Loucy (cell line): ENCODE data around the gene PDE8A.
"Not testable (repeated sequence)": the region's sequence is repeated elsewhere in the genome, so short reads cannot be mapped to it uniquely, and the experiment has no call there.

Experiments
- H2AFZ ChIP-seq: fragments of 200-600 bp; sonication (generic); 2 replicates; pipeline ENCODE4 v1.6.0; 2016; ENCODE audit warnings: antibody characterized with exemption, mild to moderate bottlenecking, low read length, moderate library complexity
- H3F3A ChIP-seq: fragments of 200-600 bp; 2 replicates; pipeline ENCODE4 v1.6.0; 2016; ENCODE audit warnings: antibody characterized with exemption, low read depth, mild to moderate bottlenecking
- H3K27me3 ChIP-seq: fragments of 200-600 bp; sonication (generic); 2 replicates; pipeline ENCODE4 v1.6.1; 2014; ENCODE audit warnings: low read length, mild to moderate bottlenecking; ENCODE audit not compliant: insufficient read depth, poor library complexity, severe bottlenecking
- H3K36me3 ChIP-seq: fragments of 200-600 bp; sonication (generic); 2 replicates; pipeline ENCODE4 v1.6.1; 2016; ENCODE audit warnings: low read length; ENCODE audit not compliant: insufficient read depth
- H3K4me1 ChIP-seq: fragments of 200-600 bp; sonication (generic); 2 replicates; pipeline ENCODE4 v1.5.1; 2014; ENCODE audit warnings: low read length, mild to moderate bottlenecking; ENCODE audit not compliant: insufficient read depth, poor library complexity, severe bottlenecking
- H3K4me2 ChIP-seq: fragments of 200-600 bp; sonication (generic); 2 replicates; pipeline ENCODE4 v1.6.0; 2014; ENCODE audit warnings: antibody characterized with exemption, low read length, low read depth, mild to moderate bottlenecking; ENCODE audit not compliant: poor library complexity, severe bottlenecking
- H3K4me3 ChIP-seq: fragments of 200-600 bp; sonication (generic); 2 replicates; pipeline ENCODE4 v1.5.1; 2014; ENCODE audit warnings: low read length, mild to moderate bottlenecking, mixed read lengths; ENCODE audit not compliant: poor library complexity, severe bottlenecking
- H3K79me2 ChIP-seq: fragments of 200-600 bp; sonication (generic); 2 replicates; pipeline ENCODE4 v1.6.1; 2014; ENCODE audit warnings: low read length; ENCODE audit not compliant: insufficient read depth
- H3K9ac ChIP-seq: fragments of 200-600 bp; sonication (generic); 2 replicates; pipeline ENCODE4 v1.6.0; 2014; ENCODE audit warnings: mild to moderate bottlenecking, low read depth, low read length, moderate library complexity; ENCODE audit not compliant: poor library complexity, severe bottlenecking
- H3K9me2 ChIP-seq: fragments of 200-600 bp; sonication (generic); replicated peaks from 2 replicates; pipeline ENCODE4 v1.6.1; 2016; ENCODE audit warnings: low read depth, low read length, mixed read lengths
- H3K9me3 ChIP-seq: fragments of 200-600 bp; sonication (generic); 2 replicates; pipeline ENCODE4 v1.6.1; 2014; ENCODE audit warnings: mild to moderate bottlenecking, antibody characterized with exemption, low read length, low read depth; ENCODE audit not compliant: insufficient read depth
- H4K20me1 ChIP-seq: fragments of 200-600 bp; sonication (generic); 2 replicates; pipeline ENCODE4 v1.6.0; 2014; ENCODE audit warnings: antibody characterized with exemption, low read length, mild to moderate bottlenecking; ENCODE audit not compliant: insufficient read depth, poor library complexity, severe bottlenecking
- EZH2phosphoT487 ChIP-seq: fragments of 200-600 bp; IDR thresholded peaks from 2 replicates; pipeline ENCODE4 v1.6.1; 2018; ENCODE audit warnings: antibody characterized with exemption, mild to moderate bottlenecking, moderate library complexity, borderline replicate concordance
- TF ChIP-seq, protein P1 (sequence below): fragments of 200-600 bp; sonication (generic); conservative IDR thresholded peaks from 2 replicates; pipeline ENCODE4 v1.5.1; 2014; ENCODE audit warnings: mild to moderate bottlenecking, antibody characterized with exemption, low read length

PDE8A gene

DNA sequence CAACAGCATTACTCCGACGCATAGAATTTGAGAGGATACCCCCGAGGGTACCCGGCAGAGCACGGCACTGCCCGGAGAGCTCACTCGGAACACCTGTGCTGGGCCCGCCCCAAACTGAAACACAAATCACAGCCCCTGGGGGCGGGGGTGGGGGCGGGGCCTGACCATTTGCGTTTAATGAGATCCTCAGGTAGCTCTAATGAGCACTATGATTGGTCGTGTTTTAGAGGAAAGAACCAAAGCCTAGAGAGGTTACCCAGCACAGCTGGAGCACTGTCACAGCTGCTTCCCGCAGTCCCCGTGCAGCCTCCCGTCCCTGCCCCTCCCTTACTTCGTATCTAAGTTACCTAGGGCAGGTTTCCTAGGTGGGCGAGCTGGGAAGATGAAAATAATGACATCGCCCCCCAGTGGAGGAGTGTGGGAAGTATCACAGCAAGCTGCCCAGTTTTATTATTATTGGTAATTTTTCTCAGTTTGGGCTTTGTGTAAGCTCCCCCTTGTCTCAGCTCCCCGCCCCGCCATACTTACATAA is 187.1 kb downstream of the PDE8A start:
- Histone ChIP-seq H3K79me2 (no peaks in the 10 kb centered on the region), H3K9me3 (peaks cover 6% of the 10 kb centered on the region; the same call in 1 of the 2 replicates), H3K4me3 (no peak overlapping the region), H3K4me2 (no peak overlapping the region), H3K9ac (no peak overlapping the region), H3K4me1 (no peaks in the 10 kb centered on the region), H2AFZ (no peak overlapping the region), H3K27me3 (no peaks in the 10 kb centered on the region), H3K9me2 (no peaks in the 10 kb centered on the region), H3K36me3 (no peaks in the 10 kb centered on the region), H4K20me1 (no peaks in the 10 kb centered on the region), H3F3A (no peaks in the 10 kb centered on the region)
- no peak for TF ChIP-seq EZH2phosphoT487
- TF ChIP-seq, protein P1, sequence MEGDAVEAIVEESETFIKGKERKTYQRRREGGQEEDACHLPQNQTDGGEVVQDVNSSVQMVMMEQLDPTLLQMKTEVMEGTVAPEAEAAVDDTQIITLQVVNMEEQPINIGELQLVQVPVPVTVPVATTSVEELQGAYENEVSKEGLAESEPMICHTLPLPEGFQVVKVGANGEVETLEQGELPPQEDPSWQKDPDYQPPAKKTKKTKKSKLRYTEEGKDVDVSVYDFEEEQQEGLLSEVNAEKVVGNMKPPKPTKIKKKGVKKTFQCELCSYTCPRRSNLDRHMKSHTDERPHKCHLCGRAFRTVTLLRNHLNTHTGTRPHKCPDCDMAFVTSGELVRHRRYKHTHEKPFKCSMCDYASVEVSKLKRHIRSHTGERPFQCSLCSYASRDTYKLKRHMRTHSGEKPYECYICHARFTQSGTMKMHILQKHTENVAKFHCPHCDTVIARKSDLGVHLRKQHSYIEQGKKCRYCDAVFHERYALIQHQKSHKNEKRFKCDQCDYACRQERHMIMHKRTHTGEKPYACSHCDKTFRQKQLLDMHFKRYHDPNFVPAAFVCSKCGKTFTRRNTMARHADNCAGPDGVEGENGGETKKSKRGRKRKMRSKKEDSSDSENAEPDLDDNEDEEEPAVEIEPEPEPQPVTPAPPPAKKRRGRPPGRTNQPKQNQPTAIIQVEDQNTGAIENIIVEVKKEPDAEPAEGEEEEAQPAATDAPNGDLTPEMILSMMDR = peak; percentile 72

DNA sequence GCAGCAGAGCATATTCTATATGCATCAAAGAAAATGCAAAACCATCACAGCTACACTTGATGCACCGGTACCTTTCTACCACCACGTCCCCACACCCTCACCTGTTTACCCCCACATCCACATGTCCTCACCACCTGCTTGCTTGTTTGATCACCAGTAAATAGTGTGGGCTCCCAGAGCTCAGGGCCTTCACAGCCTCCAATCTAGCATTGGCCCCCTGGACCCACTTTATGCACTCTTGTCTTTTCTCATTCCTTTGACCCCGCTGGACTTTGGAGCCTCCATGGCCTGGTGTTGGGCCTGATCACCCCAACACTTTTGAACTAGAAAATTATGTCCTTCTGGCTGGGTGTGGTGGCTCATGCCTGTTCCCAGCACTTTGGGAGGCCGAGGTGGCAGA is 190.1 kb downstream of the PDE8A start:
- Histone ChIP-seq H3K9me2 (no peaks in the 10 kb centered on the region), H3K4me2 (no peak overlapping the region), H3K27me3 (no peaks in the 10 kb centered on the region), H3K36me3 (no peaks in the 10 kb centered on the region), H3K79me2 (no peaks in the 10 kb centered on the region), H3F3A (no peaks in the 10 kb centered on the region), H2AFZ (no peak overlapping the region), H3K4me3 (no peak overlapping the region), H3K9ac (no peak overlapping the region), H3K9me3 (peaks cover 5% of the 10 kb centered on the region; the same call in 1 of the 2 replicates), H4K20me1 (no peaks in the 10 kb centered on the region), H3K4me1 (no peaks in the 10 kb centered on the region)
- TF ChIP-seq, protein P1 = no peak
- TF ChIP-seq EZH2phosphoT487 = no peak

- Histone ChIP-seq H4K20me1 (no peaks in the 10 kb centered on the region), H3K4me3 (no peak overlapping the region), H3K9ac (no peak overlapping the region), H3F3A (no peaks in the 10 kb centered on the region), H3K9me3 (peaks cover 5% of the 10 kb centered on the region; the same call in 1 of the 2 replicates), H3K36me3 (no peaks in the 10 kb centered on the region), H3K79me2 (no peaks in the 10 kb centered on the region), H3K4me2 (no peak overlapping the region), H3K27me3 (no peaks in the 10 kb centered on the region), H2AFZ (no peak overlapping the region), H3K4me1 (no peaks in the 10 kb centered on the region), H3K9me2 (no peaks in the 10 kb centered on the region)
- no peak for TF ChIP-seq EZH2phosphoT487
- TF ChIP-seq, protein P1 = no peak
Measured at GRCh38 chr15:85172846-85173490, 191.3 kb downstream of the PDE8A start.

DNA sequence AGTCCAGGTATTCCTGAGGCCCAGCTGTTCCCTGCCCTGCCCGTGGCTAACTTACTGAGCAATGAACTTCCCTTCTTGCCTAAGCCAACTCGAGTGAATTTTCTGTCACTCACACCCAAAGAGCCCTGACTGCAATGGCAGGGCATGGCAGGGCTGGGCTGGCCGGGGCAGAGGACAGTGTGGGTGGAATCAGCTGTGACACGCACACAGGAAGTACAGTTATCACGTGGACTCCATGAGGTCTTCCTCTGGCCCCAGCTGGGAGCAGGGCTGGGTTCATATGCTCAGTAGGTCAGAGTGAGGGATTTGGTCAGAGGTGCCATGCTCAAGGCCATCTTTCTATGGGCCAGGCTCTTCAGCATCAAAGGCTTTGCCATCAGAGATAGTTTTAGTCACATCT is 192.0 kb downstream of the PDE8A start:
- not testable (repeated sequence) for H3K79me2 ChIP-seq, H3K9me2 ChIP-seq, H3K36me3 ChIP-seq, H3F3A ChIP-seq, H3K27me3 ChIP-seq, H4K20me1 ChIP-seq, H3K4me2 ChIP-seq, H3K9me3 ChIP-seq, H3K9ac ChIP-seq, H3K4me1 ChIP-seq, H3K4me3 ChIP-seq, H2AFZ ChIP-seq
